ENCODE measurements around the gene AP1M2.
"Not testable (repeated sequence)": the region's sequence is repeated elsewhere in the genome, so short reads cannot be mapped to it uniquely, and the experiment has no call there.

AP1M2 gene

DNA sequence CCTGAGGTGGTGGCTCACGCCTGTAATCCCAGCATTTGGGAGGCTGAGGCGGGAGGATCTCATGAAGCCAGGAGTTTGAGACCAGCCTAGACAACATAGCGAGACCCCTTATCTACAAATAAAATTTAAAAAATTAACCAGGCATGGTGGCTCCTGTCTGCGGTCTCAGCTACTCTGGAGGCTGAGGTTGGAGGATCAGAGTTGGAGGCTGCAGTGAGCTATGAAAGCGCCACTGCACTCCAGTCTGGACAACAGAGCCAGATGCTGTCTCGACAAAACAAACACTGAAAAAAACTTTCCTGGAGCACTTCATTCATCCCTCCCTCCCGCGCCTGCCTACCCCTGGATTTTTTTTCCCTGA lies 44.1 kb downstream of the AP1M2 start:
- no peak for DNase-seq (ENCODE audit: low read depth in 2 of 2, low spot score in 1 of 2)

DNA sequence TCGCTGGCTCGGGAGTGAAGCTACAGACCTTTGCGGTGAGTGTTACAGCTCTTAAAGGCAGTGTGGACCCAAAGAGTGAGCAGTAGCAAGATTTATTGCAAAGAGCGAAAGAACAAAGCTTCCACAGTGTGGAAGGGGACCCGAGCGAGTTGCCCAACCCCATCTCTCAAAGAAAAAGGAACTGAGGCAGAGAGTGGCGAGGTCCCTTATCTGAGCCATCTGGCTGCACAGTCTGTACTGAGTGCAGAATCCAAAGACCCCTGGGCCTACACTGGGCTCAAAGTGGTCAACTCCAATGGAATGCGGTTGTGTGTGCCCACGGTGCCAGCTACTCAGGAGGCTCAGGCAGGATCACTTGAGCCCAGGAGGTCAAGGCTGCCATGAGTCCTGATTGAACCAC lies 48.1 kb downstream of the AP1M2 start:
- DNase-seq (ENCODE audit: low read depth in 2 of 2, low spot score in 1 of 2), result not testable (repeated sequence)

DNA sequence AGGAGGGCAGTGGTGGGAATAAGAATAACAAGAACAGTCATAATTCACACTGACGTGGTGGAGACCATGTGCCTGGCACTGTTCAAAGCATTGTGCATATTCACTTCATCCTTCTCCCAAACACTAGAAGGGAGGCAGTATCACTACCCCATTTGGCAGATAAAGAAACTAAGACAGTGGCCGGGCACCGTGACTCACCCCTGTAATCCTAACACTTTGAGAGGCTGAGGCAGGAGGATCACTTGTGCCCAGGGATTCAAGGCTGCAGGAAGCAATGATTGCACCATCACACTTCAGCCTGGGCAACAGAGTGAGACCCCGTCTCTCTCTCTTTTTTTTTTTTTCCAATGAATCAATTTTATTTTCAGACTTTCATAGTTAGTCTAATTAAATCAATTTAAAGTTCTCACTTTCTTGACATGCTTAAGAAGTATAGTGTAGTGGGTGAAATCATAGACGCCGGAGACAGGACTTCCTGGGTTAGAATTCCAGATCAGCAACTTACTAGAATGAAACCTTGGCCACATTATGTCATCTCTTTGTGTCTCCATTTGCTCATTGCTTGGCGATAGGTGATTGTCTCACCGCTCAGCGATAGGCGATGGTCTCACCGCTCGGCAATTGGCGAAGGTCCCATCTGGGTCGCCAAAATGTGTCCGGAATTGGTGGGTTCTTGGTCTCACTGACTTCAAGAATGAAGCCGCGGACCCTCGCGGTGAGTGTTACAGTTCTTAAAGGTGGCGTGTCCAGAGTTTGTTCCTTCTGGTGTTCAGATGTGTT lies 48.7 kb downstream of the AP1M2 start:
- DNase-seq (ENCODE audit: low read depth in 2 of 2, low spot score in 1 of 2), result no peak

DNA sequence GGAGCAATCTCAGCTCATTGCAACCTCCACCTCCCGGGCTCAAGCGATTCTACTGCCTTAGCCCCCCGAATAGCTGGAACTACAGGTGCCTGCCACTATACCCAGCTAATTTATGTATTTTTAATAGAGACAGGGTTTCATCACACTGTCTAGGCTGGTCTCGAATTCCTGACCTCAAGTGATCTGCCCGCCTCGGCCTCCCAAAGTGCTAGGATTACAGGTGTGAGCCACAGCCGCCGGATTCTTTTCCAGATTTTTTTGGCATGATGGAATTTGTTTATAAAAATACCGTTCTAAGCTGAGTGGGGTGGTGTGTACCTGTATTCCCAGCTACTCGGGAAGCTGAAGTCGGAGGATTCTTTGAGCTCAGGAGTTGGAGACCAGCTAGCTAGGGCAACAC lies 49.4 kb downstream of the AP1M2 start:
- no peak for DNase-seq (ENCODE audit: low read depth in 2 of 2, low spot score in 1 of 2)

DNA sequence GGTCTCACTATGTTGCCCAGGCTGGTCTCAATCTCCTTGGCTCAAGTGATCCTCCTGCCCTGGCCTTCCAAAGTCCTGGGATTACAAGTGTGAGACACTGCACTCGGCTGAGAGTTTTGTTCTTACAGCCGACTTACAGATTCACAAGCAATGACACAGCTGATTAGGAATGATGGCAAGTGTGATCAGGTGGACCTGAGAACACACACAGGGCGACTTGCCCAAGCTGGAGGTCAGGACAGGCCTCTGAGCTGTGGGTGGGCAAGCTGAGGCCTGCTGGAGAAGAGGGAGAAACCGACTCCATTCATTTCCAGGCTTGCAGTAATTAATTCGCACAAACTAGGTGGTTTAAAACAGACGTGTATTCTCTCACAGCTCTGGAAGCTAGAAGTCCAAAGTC lies 51.5 kb downstream of the AP1M2 start:
- no peak for DNase-seq (ENCODE audit: low read depth in 2 of 2, low spot score in 1 of 2)

DNA sequence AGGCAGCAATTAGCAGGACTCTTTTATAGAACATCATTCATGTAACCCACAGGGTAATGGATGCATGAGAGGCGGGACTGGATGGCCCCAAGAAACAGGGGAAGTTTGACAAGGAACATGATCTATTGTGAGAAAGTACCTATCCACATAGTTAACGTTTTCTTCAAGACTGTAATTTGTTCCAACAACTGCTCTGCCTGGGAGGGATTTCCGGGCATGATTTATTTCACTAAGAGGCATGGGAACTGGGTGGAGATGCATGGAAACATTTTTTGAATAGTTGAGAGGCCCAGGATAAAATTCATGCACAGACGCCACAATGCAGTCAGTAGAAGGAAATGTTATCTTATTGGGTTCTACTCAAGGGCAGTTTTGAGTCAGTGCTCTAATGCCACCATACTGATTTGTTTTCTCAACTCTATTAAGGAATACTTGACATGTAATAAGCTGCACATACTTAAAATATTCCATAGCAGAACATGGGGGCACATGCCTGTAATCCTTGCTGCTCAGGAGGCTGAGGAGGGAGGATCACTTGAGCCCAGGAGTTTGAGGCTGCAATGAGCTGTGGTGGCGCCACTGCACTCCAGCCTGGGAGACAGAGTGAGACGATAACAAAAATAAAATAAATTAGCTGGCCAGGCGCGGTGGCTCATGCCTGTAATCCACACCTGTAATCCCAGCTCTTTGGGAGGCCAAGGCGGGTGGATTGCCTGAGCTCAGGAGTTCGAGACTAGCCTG lies 53.3 kb downstream of the AP1M2 start:
- DNase-seq (ENCODE audit: low read depth in 2 of 2, low spot score in 1 of 2), result no peak

DNA sequence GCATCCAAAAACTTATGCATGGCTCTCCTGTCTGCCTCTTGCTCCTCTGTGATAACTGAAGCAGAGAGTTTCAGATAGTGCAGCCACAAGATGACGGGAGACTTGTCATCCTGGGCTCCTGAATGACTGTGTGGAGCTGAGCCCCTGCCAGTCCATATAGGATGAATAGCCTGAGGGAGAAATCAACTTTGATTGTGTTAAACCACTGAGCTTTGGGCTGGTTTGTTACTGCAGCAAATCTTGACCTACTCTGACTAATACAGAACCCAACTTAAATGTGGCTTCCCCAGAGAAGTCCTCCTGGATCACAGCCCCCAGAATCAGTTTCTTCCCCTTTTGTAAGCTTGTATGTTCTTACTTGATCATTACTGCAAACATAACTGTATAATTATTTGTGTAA lies 54.7 kb downstream of the AP1M2 start:
- DNase-seq (ENCODE audit: low read depth in 2 of 2, low spot score in 1 of 2), result no peak

DNA sequence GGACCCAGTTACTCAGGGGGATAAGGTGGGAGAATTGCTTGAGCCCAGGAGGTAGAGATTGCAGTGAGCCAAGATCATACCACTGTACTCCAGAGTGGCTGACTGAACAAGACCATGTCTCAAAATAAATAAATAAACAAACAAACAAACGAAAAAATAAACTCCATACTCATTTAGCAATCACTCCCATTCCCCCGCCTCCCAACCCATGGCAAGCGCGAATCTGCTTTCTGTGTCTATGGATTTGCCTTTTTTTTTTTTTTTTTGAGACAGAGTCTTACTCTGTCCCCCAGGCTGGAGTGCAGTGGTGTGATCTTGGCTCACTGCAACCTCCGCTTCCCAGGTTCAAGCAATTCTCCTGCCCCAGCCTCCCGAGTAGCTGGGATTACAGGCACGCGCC lies 60.2 kb downstream of the AP1M2 start:
- not testable (repeated sequence) for DNase-seq (ENCODE audit: low read depth in 2 of 2, low spot score in 1 of 2)

DNA sequence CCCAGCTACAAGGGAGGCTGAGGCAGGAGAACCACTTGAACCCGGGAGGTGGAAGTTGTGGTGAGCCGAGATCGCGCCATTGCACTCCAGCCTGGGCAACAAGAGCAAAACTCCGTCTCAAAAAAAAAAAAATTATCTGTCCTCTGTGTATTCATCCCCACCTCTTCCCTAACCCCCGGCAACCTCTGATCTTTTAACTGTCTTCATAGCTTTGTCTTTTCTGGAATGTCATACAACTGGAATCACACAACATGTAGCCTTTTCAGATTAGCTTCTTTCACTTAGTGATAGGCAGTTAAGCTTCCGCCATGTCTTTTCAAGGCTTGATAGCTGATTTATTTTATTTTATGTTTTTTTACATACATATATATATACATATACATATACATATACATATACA lies 61.5 kb downstream of the AP1M2 start:
- DNase-seq (ENCODE audit: low read depth in 2 of 2, low spot score in 1 of 2), result no peak

DNA sequence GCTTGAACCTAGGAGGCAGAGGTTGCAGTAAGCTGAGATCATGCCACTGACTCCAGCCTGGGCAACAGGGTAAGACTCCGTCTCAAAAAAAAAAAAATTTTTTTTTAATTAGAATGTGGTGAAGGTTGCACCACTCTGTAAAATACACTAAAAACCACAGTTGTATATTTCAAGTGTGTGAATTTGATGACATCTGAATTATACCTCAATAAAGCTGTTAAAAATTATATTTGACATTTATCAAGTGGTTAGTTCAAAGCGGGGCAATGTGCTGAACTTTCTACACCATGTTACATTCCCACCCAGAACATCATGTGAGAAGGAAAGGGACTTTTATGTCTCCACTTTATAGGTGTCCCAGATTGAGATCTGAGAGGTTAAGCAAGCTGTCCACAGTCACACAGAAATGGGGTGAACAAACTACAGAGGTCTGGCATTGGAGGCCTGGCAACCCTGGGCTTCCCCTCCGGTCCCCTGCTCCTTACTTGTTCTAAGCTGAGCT lies 63.9 kb downstream of the AP1M2 start:
- DNase-seq (ENCODE audit: low read depth in 2 of 2, low spot score in 1 of 2), result no peak

Measured in stimulated activated CD8-positive, alpha-beta memory T cell treated with anti-CD3 and anti-CD28 coated beads, Interleukin-4, amount 100 ng/mL, for 1 hour (primary cell).